Right lobe of liver (tissue), 4 donors: Measurements from ENCODE around the gene GNAQ.

Experiments
- POLR2A ChIP-seq: fragments of 450-650 bp; IDR thresholded peaks from one replicate; pipeline ENCODE4 v1.6.1; 2017; ENCODE audit warnings: antibody characterized with exemption, mild to moderate bottlenecking
- TF ChIP-seq, protein P1 (sequence below), 4 donors: fragments of 200-600 bp in 3 of 4; fragments of 450-650 bp in 1 of 4; IDR thresholded peaks; one replicate each; pipeline versions ENCODE4 v1.5.1 to v1.8.0; 2016 to 2022; ENCODE audit warnings: antibody characterized with exemption in 4 of 4, mild to moderate bottlenecking in 2 of 4
- donor health status: DM: no; HTN: no; CAD: no.
- donor health status: DM: no; HTN: no; CAD: no.
- donor health status: DM: no; HTN: yes; CAD: no.

DNA sequence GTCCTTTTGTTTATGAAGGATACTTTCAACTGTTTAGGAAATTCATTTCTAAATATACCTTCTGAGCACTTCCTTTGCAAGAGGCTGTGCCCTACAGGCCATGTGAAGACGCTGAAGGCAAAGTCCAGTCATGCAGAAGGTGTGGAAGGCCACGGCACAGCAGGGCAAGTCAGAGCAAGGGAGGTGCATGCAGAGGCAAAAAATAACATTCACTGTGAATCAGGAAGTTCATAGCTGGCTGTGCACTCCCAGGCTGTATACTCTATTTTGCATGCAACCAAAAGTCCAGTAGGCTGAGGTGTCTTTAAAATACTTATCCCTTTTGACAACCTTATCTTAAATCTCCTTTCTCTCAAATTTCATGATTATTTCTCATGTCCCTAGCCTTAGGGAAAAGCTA, 50.3 kb downstream of the GNAQ start:
- TF ChIP-seq POLR2A, result no peak
- TF ChIP-seq, protein P1, sequence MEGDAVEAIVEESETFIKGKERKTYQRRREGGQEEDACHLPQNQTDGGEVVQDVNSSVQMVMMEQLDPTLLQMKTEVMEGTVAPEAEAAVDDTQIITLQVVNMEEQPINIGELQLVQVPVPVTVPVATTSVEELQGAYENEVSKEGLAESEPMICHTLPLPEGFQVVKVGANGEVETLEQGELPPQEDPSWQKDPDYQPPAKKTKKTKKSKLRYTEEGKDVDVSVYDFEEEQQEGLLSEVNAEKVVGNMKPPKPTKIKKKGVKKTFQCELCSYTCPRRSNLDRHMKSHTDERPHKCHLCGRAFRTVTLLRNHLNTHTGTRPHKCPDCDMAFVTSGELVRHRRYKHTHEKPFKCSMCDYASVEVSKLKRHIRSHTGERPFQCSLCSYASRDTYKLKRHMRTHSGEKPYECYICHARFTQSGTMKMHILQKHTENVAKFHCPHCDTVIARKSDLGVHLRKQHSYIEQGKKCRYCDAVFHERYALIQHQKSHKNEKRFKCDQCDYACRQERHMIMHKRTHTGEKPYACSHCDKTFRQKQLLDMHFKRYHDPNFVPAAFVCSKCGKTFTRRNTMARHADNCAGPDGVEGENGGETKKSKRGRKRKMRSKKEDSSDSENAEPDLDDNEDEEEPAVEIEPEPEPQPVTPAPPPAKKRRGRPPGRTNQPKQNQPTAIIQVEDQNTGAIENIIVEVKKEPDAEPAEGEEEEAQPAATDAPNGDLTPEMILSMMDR (IDR thresholded peaks at IDR 0.05), result no peak
